Upper lobe of left lung (tissue), 6 donors: ENCODE measurements around the gene TPM1. TPM values are rescaled to one million over a fixed set of nuclear protein-coding genes. Genes with fewer than 3 reads are reported as not detected.
A peak's percentile ranks its signal among the peaks of the same experiment; 100 is the strongest.

Experiments used
- ATAC-seq, 2 donors: fragments of 200-7000 bp; cut with Tn5 transposase; one replicate each; pipeline ENCODE4 v1.9.1; 2022; ENCODE audit warnings: mild to moderate bottlenecking in 2 of 2, moderate library complexity in 2 of 2; ENCODE audit not compliant: low FRiP score in 2 of 2
- DNase-seq, 2 donors: peaks; one replicate each; pipeline ENCODE4 v3.0.0-alpha.2; 2019 to 2020
- H3K27ac ChIP-seq, 4 donors: fragments of 200-600 bp; sonication (generic); one replicate each; pipeline ENCODE4 v1.5.1; 2016 to 2019
- H3K27me3 ChIP-seq, 4 donors: fragments of 200-600 bp; sonication (generic); one replicate each; pipeline ENCODE4 v1.5.1; 2017 to 2019
- H3K36me3 ChIP-seq, 4 donors: fragments of 200-600 bp; sonication (generic); one replicate each; pipeline ENCODE4 v1.5.1; 2016 to 2019
- H3K4me1 ChIP-seq, 4 donors: fragments of 200-600 bp; sonication (generic); one replicate each; pipeline ENCODE4 v1.5.1; 2018 to 2019
- H3K4me3 ChIP-seq, 4 donors: fragments of 200-600 bp; sonication (generic); one replicate each; pipeline ENCODE4 v1.5.1; 2017 to 2019; ENCODE audit warnings: mild to moderate bottlenecking in 2 of 4, moderate library complexity in 1 of 4
- H3K9me3 ChIP-seq, 4 donors: fragments of 200-600 bp; sonication (generic); one replicate each; pipeline ENCODE4 v1.5.1; 2018 to 2019
- EP300 ChIP-seq, 4 donors: sonication (generic); formaldehyde crosslinking; IDR thresholded peaks; one replicate each; pipeline ENCODE4 v1.5.1; 2017; ENCODE audit warnings: antibody characterized with exemption in 4 of 4, control low read depth in 2 of 4
- POLR2A ChIP-seq, 4 donors: fragments of 450-650 bp; IDR thresholded peaks; one replicate each; pipeline ENCODE4 v1.5.1; 2016 to 2017; ENCODE audit warnings: antibody characterized with exemption in 4 of 4, mild to moderate bottlenecking in 2 of 4
- POLR2AphosphoS5 ChIP-seq, 2 donors: sonication (generic); formaldehyde crosslinking; IDR thresholded peaks; one replicate each; pipeline ENCODE4 v1.5.1; 2017; ENCODE audit warnings: antibody characterized with exemption in 2 of 2
- WGBS, 2 donors: methylation state at CpG; one replicate each; pipeline ENCODE4 v1.1.5; 2017 to 2018; 5-methylcytosine and 5-hydroxymethylcytosine counted together
- total RNA-seq, 6 donors: library from RNA; depleted of rRNA in 4 of 6; stranded (reverse); fragments of >200 nt in 4 of 6; gene quantifications; one replicate each; pipeline versions ENCODE4 v1.1.0 to v1.2.1, GENCODE V29; 2016 to 2021
- TF ChIP-seq, protein P1 (sequence below), 6 experiments: fragments of 450-650 bp in 4 of 6; fragments of 200-600 bp in 2 of 6; sonication (generic) in 2 of 6; IDR thresholded peaks; one replicate each; pipeline ENCODE4 v1.5.1; 2016 to 2019; ENCODE audit warnings: antibody characterized with exemption in 6 of 6
- donor health status: DM: no; HTN: no; CAD: no; lungs with moderate emphysema.
- donor health status: DM: no; HTN: yes; CAD: no; lungs with severe emphysema.

The TPM1 gene
- total RNA-seq, 6 donors from 2014 or later = 144 to 343 (median 254) TPM

- peak overlapping the region; percentile 86 to 95 (median 90) for H3K27ac ChIP-seq
- H3K27me3 ChIP-seq = peaks cover 0 to 19% (median 8%) of the 10 kb centered on the region in 4 donors
- H3K4me3 ChIP-seq = peak overlapping the region in 3 of 4 donors; percentile 71 to 90 (median 88)
- TF ChIP-seq POLR2AphosphoS5 (IDR thresholded peaks at IDR 0.05) = no peak
- no peak for TF ChIP-seq EP300 (IDR thresholded peaks at IDR 0.05)
- TF ChIP-seq, protein P1, sequence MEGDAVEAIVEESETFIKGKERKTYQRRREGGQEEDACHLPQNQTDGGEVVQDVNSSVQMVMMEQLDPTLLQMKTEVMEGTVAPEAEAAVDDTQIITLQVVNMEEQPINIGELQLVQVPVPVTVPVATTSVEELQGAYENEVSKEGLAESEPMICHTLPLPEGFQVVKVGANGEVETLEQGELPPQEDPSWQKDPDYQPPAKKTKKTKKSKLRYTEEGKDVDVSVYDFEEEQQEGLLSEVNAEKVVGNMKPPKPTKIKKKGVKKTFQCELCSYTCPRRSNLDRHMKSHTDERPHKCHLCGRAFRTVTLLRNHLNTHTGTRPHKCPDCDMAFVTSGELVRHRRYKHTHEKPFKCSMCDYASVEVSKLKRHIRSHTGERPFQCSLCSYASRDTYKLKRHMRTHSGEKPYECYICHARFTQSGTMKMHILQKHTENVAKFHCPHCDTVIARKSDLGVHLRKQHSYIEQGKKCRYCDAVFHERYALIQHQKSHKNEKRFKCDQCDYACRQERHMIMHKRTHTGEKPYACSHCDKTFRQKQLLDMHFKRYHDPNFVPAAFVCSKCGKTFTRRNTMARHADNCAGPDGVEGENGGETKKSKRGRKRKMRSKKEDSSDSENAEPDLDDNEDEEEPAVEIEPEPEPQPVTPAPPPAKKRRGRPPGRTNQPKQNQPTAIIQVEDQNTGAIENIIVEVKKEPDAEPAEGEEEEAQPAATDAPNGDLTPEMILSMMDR (IDR thresholded peaks at IDR 0.05) = no peak
- no peak for TF ChIP-seq POLR2A (IDR thresholded peaks at IDR 0.05)
- ATAC-seq = no peak
- no peaks in the 10 kb centered on the region for H3K36me3 ChIP-seq
- no peaks in the 10 kb centered on the region for H3K9me3 ChIP-seq
- peaks cover 22 to 60% (median 50%) of the 10 kb centered on the region in 4 donors for H3K4me1 ChIP-seq
- WGBS, 2 donors = 14 to 79% methylated on average over 3 to 12 of the region's 12 CpGs
- no peak for DNase-seq
Measured at GRCh38 chr15:63047792-63048114, 5.2 kb downstream of the TPM1 start.

DNA sequence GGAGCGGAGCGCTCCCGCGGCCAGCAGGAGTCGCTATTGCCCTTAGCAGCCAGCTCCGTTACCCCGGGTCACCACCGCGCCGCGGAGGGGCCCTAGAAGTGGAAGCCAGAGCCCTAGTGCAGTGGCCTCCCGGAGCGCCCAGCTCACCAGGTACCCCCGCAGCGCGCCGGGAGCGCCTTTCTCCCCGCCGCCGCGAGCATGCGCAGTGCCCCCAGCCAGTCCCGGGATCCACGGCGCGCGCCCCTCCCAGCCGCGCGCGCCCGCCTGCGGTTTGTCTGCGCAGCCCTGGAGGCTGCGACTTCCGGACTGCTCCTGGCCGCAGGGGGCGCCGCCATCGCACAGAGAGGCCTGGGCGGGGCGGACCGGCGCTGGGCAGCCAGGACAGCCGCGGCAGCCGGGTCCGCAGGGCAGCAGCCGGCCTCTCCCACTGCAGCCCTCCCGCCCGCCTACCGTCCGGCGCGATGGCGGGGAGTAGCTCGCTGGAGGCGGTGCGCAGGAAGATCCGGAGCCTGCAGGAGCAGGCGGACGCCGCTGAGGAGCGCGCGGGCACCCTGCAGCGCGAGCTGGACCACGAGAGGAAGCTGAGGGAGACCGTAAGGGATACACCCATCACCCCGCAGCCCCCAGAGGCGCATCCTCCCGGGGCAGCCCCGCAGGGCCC lies 5.7 kb downstream of the TPM1 start:
- peak overlapping the region; percentile 86 to 95 (median 90) for H3K27ac ChIP-seq

DNA sequence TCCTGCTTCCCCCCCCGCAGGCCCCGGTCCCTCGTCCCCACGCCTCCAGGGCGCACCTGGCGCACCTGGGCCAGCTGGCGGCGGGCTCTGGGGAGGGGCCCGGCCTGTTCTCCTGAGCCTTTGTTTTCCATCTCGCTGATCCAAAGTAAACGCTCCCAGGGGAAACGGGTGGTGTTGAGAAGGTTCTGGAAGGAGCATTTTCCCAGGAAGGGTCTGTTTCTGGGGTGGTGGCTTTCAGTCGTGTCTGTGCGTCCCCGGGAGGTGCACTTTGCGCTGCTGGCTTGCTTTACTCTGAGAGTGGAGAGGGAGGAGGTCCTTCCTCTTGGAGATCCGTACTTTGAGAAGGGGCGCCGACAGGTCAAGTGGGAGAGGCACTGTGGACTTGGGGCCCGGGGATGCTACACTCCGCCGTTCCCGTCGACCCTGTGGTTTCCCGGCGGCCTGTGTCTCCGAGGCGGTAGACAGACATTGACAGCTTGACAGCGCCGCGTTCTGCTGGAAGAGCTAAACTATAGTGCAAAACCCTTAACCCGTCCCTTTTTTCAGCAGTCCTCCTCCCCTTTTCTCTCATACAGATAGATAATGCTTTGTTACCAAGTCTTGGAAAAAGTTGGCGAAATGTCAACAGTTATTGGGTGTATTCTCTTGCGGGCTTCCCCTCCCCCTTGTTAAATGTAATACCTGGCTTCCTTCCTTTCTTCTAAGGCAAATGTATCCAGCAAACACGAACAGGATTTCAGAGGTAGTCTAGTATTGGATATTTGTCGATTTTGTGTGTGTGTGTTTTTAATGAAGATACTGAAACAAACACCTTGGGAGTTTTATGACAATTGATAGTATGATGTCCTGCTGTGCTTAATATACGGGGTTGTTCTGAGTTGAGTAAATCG lies 6.5 kb downstream of the TPM1 start:
- Histone ChIP-seq H3K4me3 (peak overlapping the region; percentile 71 to 90 (median 80)), H3K27me3 (peaks cover 0 to 7% (median under 1%) of the 10 kb centered on the region in 4 donors), H3K9me3 (no peaks in the 10 kb centered on the region), H3K36me3 (no peaks in the 10 kb centered on the region), H3K4me1 (peaks cover 23 to 60% (median 44%) of the 10 kb centered on the region in 4 donors), H3K27ac (peak overlapping the region; percentile 86 to 95 (median 90))
- 3 to 4% methylated on average over 19 to 36 of the region's 38 CpGs for WGBS, 2 donors
- no peak for TF ChIP-seq POLR2AphosphoS5 (IDR thresholded peaks at IDR 0.05)
- peak in 1 of 4 donors; percentile 5 for TF ChIP-seq POLR2A (IDR thresholded peaks at IDR 0.05)
- ATAC-seq (peak; percentile 20 to 34), DNase-seq (peak; percentile 49 to 63)

More for the DNA sequence above, 5.7 kb downstream of the TPM1 start:
- Histone ChIP-seq H3K27me3 (peaks cover 0 to 15% (median 6%) of the 10 kb centered on the region in 4 donors), H3K9me3 (no peaks in the 10 kb centered on the region), H3K4me1 (peaks cover 19 to 60% (median 46%) of the 10 kb centered on the region in 4 donors), H3K4me3 (peak overlapping the region; percentile 71 to 90 (median 80)), H3K36me3 (no peaks in the 10 kb centered on the region)
- TF ChIP-seq POLR2AphosphoS5 (IDR thresholded peaks at IDR 0.05) = peak; percentile 59 to 74
- TF ChIP-seq, protein P1 (IDR thresholded peaks at IDR 0.05) = peak; percentile 89 to 99 (median 98)
- TF ChIP-seq EP300 (IDR thresholded peaks at IDR 0.05) = no peak
- peak in 3 of 4 donors; percentile 9 to 84 (median 40) for TF ChIP-seq POLR2A (IDR thresholded peaks at IDR 0.05)
- WGBS, 2 donors = 0 to 1% methylated on average over 5 to 37 of the region's 75 CpGs
- DNase-seq = peak; percentile 94 to 99
- ATAC-seq = peak; percentile 95

GRCh38 chr15:63049783-63050371 lies 7.3 kb downstream of the TPM1 start:
- H3K27ac ChIP-seq = peak overlapping the region; percentile 86 to 95 (median 90)
- H3K27me3 ChIP-seq = no peaks in the 10 kb centered on the region
- WGBS, 2 donors = 63 to 65% methylated on average over 8 of the region's 8 CpGs
- TF ChIP-seq POLR2A (IDR thresholded peaks at IDR 0.05) (no peak), POLR2AphosphoS5 (IDR thresholded peaks at IDR 0.05) (no peak), EP300 (IDR thresholded peaks at IDR 0.05) (no peak)
- TF ChIP-seq, protein P1 (IDR thresholded peaks at IDR 0.05) = no peak
- no peaks in the 10 kb centered on the region for H3K9me3 ChIP-seq
- H3K4me3 ChIP-seq = peak overlapping the region in 3 of 4 donors; percentile 71 to 90 (median 88)
- ATAC-seq (no peak), DNase-seq (no peak)
- peaks cover 31 to 62% (median 47%) of the 10 kb centered on the region in 4 donors for H3K4me1 ChIP-seq
- no peaks in the 10 kb centered on the region for H3K36me3 ChIP-seq

GRCh38 chr15:63050731-63051155 lies 8.2 kb downstream of the TPM1 start:
- peak overlapping the region in 3 of 4 donors; percentile 71 to 90 (median 88) for H3K4me3 ChIP-seq

More at GRCh38 chr15:63050731-63051155, 8.2 kb downstream of the TPM1 start:
- Histone ChIP-seq H3K27ac (peak overlapping the region; percentile 86 to 95 (median 90)), H3K4me1 (peaks cover 40 to 71% (median 55%) of the 10 kb centered on the region in 4 donors), H3K9me3 (no peaks in the 10 kb centered on the region), H3K27me3 (no peaks in the 10 kb centered on the region), H3K36me3 (no peaks in the 10 kb centered on the region)
- DNase-seq (no peak), ATAC-seq (no peak)
- TF ChIP-seq, protein P1 (IDR thresholded peaks at IDR 0.05) = no peak
- no peak for TF ChIP-seq POLR2AphosphoS5 (IDR thresholded peaks at IDR 0.05)
